ENCODE measurements around the gene MDC1. TPM values are rescaled to one million over a fixed set of nuclear protein-coding genes. Genes with fewer than 3 reads are reported as not detected.

The MDC1 gene
- polyA plus RNA-seq, 1 donor from 2014 or later, result 8.1 TPM

DNA sequence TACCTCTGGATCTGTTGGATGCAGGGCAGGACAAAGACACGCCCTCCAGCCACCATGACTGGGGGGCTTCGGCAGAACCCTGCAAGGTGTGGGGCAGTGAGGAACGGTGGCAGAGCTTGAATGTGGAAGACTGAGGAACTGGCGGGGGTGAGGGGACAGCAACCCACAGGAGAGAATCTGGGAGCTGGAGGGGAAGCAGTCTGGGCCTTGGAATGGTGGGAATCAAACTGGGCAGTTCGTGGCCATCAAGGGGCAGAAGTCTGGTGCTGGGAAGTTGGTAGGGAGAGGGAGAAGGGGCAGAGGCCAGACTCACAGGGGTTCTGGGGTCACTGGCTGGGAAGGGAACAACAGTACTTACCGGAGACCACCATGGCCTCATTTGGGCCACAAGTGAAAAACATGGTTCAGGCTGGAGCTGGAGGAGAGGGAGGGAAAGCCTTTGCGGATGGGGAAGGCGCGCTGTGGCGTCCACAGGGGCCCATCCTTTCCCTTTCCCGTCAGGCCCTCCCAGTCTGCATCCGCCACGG, 24.8 kb upstream of the MDC1 start:
- Histone ChIP-seq H3F3A (ENCODE audit: insufficient read depth, low read length, poor library complexity, severe bottlenecking) (no peaks in the 10 kb centered on the region), H3K9me3 (ENCODE audit: low read length) (no peaks in the 10 kb centered on the region), H2AFZ (ENCODE audit: low read depth, low read length) (peak overlapping the region; percentile 88), H3K4me3 (ENCODE audit: low read length) (peak overlapping the region; percentile 90), H3K36me3 (ENCODE audit: insufficient read depth, low read length) (no peaks in the 10 kb centered on the region), H3K9ac (ENCODE audit: low read length) (peak overlapping the region; percentile 90), H4K20me1 (ENCODE audit: insufficient read depth) (no peaks in the 10 kb centered on the region), H3K27ac (ENCODE audit: low read length) (peak overlapping the region; percentile 60), H3K27me3 (ENCODE audit: insufficient read depth, low read depth, low read length) (peaks cover 20% of the 10 kb centered on the region), H3K79me2 (replicated peaks; ENCODE audit: insufficient read depth, low read length) (peaks cover 14% of the 10 kb centered on the region), H3K4me2 (ENCODE audit: low read length) (peak overlapping the region; percentile 93), H3K9me2 (ENCODE audit: insufficient read depth, low read length) (no peaks in the 10 kb centered on the region)
- TF ChIP-seq SMC3 (conservative IDR thresholded peaks at IDR 0.05; ENCODE audit: poor library complexity) (peak; percentile 9), MXI1 (conservative IDR thresholded peaks at IDR 0.05; ENCODE audit: poor library complexity, severe bottlenecking) (no peak)

GRCh38 chr6:30741063-30741779, 24.1 kb upstream of the MDC1 start:
- no peak overlapping the region for H2AFZ ChIP-seq (ENCODE audit: low read depth, low read length)
- H3K36me3 ChIP-seq (ENCODE audit: insufficient read depth, low read length), result no peaks in the 10 kb centered on the region
- H3K4me3 ChIP-seq (ENCODE audit: low read length), result peak overlapping the region; percentile 90
- TF ChIP-seq RAD21 (conservative IDR thresholded peaks at IDR 0.05) (no peak), EP300 (conservative IDR thresholded peaks at IDR 0.05; ENCODE audit: poor library complexity, severe bottlenecking) (no peak), MXI1 (conservative IDR thresholded peaks at IDR 0.05; ENCODE audit: poor library complexity, severe bottlenecking) (no peak), EZH2 (IDR thresholded peaks at IDR 0.05; ENCODE audit: borderline replicate concordance, insufficient read depth, low read length, poor library complexity, severe bottlenecking) (no peak), POLR2AphosphoS5 (IDR thresholded peaks at IDR 0.05) (no peak), TAF1 (IDR thresholded peaks at IDR 0.05; ENCODE audit: low read depth) (no peak), SMC3 (conservative IDR thresholded peaks at IDR 0.05; ENCODE audit: poor library complexity) (no peak)
- TF ChIP-seq, protein P1, sequence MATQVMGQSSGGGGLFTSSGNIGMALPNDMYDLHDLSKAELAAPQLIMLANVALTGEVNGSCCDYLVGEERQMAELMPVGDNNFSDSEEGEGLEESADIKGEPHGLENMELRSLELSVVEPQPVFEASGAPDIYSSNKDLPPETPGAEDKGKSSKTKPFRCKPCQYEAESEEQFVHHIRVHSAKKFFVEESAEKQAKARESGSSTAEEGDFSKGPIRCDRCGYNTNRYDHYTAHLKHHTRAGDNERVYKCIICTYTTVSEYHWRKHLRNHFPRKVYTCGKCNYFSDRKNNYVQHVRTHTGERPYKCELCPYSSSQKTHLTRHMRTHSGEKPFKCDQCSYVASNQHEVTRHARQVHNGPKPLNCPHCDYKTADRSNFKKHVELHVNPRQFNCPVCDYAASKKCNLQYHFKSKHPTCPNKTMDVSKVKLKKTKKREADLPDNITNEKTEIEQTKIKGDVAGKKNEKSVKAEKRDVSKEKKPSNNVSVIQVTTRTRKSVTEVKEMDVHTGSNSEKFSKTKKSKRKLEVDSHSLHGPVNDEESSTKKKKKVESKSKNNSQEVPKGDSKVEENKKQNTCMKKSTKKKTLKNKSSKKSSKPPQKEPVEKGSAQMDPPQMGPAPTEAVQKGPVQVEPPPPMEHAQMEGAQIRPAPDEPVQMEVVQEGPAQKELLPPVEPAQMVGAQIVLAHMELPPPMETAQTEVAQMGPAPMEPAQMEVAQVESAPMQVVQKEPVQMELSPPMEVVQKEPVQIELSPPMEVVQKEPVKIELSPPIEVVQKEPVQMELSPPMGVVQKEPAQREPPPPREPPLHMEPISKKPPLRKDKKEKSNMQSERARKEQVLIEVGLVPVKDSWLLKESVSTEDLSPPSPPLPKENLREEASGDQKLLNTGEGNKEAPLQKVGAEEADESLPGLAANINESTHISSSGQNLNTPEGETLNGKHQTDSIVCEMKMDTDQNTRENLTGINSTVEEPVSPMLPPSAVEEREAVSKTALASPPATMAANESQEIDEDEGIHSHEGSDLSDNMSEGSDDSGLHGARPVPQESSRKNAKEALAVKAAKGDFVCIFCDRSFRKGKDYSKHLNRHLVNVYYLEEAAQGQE (IDR thresholded peaks at IDR 0.05; ENCODE audit: borderline replicate concordance), result no peak
- TF ChIP-seq, protein P2, sequence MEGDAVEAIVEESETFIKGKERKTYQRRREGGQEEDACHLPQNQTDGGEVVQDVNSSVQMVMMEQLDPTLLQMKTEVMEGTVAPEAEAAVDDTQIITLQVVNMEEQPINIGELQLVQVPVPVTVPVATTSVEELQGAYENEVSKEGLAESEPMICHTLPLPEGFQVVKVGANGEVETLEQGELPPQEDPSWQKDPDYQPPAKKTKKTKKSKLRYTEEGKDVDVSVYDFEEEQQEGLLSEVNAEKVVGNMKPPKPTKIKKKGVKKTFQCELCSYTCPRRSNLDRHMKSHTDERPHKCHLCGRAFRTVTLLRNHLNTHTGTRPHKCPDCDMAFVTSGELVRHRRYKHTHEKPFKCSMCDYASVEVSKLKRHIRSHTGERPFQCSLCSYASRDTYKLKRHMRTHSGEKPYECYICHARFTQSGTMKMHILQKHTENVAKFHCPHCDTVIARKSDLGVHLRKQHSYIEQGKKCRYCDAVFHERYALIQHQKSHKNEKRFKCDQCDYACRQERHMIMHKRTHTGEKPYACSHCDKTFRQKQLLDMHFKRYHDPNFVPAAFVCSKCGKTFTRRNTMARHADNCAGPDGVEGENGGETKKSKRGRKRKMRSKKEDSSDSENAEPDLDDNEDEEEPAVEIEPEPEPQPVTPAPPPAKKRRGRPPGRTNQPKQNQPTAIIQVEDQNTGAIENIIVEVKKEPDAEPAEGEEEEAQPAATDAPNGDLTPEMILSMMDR (IDR thresholded peaks at IDR 0.05; ENCODE audit: poor library complexity, severe bottlenecking), result no peak
- peak overlapping the region; percentile 93 for H3K4me2 ChIP-seq (ENCODE audit: low read length)
- H3K9me3 ChIP-seq (ENCODE audit: low read length), result no peaks in the 10 kb centered on the region
- H3K27me3 ChIP-seq (ENCODE audit: insufficient read depth, low read depth, low read length), result peaks cover 20% of the 10 kb centered on the region
- H3F3A ChIP-seq (ENCODE audit: insufficient read depth, low read length, poor library complexity, severe bottlenecking), result no peaks in the 10 kb centered on the region
- H4K20me1 ChIP-seq (ENCODE audit: insufficient read depth), result no peaks in the 10 kb centered on the region
- H3K9ac ChIP-seq (ENCODE audit: low read length), result peak overlapping the region; percentile 90
- no peak overlapping the region for H3K27ac ChIP-seq (ENCODE audit: low read length)
- H3K9me2 ChIP-seq (ENCODE audit: insufficient read depth, low read length), result no peaks in the 10 kb centered on the region
- H3K79me2 ChIP-seq (replicated peaks; ENCODE audit: insufficient read depth, low read length), result peaks cover 14% of the 10 kb centered on the region

Measured in neural cell (in vitro differentiated cells).